ENCODE results near the gene LRP1B.

Gene LRP1B

DNA sequence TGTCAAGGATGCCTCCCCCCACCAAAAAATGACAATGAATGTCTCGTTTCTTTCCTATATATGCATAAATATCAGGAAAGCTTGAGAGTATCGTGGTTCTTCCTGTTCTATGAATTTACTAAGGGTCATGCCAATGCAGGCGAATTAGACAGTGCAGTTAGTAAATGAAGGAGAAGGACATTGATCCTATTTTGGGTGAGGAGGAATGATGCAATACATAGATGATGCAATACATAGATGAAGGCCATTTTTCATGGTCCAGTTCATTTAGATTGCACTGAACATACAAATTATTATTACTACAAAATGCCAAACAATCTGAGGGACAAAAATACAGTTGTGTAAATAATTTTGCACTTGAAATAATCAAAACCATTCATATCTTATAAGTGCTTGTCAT is 1265.0 kb downstream of the LRP1B start:
- DNase-seq = no peak

DNA sequence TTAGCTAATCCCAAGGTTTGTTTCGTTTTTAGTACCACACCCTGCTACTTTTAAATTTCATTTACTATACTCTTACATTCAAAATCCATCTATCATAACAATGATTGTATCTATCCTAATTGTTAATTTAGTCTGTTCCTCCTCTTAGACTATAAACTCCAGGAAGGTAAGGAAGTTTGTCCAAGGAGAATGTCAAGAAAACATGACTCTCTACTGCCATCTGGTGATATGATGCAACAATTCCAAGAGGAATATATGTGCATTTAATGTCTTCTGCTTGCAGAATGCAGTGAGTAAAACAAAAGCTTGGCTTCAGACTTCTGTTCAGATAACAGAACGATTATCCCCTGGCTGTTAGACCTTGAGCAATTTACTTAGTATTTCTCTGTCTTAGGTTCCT is 1267.1 kb downstream of the LRP1B start:
- DNase-seq = no peak

DNA sequence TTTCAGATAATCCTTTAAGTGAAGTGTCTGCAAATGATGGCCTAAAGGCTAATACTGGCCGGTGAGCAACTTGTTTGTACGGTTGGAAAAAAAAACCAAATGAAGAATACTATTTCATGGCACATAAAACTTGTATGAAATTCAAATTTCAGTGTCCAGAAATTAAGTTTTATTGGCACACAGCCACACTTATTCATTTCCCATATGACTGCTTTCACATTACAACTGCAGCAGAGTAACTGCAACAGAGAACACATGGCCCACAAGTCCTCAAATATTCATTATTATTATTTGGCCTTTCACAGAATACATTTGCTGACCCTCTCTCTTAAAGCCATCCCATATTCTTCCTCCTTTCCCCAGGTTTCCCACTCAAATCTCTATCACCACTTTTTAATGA is 1268.6 kb downstream of the LRP1B start:
- DNase-seq = no peak

DNA sequence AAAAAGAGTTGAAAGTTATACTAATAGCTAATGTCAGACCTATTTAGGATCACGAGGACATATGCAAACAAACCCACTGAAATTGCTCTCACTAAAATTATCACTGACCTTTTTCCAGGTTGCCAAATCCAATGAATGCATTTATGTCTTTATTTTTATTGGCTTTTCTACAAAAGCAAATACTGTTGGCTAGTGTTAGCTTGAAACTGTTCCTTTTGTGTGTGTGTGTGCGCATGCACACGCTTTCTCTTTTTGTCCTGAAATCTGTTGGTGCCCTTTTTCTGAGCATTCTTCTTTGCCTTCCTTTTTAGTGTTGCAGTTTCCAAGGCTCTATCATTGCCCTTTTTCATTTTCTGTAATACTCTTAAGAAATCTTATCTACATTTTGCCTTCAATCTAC is 1269.2 kb downstream of the LRP1B start:
- DNase-seq = no peak

DNA sequence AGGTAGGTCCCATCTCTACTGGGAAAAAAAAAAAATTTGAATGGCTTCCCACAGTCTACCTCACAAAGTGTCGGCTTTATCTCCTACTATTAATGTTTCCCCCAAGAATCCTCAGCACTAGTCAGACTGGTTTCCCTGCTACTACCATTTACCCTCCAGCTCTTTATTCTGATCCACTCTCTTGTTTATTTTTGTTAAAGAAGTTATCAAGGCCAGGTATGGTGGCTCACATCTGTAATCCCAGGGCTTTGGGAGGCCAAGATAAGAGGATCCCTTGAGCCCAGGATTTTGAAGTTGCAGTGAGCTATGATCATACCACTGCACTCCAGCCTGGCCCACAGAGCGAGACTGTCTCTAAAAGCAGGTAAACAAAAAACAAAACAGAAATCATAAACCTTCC is 1275.3 kb downstream of the LRP1B start:
- DNase-seq = no peak

DNA sequence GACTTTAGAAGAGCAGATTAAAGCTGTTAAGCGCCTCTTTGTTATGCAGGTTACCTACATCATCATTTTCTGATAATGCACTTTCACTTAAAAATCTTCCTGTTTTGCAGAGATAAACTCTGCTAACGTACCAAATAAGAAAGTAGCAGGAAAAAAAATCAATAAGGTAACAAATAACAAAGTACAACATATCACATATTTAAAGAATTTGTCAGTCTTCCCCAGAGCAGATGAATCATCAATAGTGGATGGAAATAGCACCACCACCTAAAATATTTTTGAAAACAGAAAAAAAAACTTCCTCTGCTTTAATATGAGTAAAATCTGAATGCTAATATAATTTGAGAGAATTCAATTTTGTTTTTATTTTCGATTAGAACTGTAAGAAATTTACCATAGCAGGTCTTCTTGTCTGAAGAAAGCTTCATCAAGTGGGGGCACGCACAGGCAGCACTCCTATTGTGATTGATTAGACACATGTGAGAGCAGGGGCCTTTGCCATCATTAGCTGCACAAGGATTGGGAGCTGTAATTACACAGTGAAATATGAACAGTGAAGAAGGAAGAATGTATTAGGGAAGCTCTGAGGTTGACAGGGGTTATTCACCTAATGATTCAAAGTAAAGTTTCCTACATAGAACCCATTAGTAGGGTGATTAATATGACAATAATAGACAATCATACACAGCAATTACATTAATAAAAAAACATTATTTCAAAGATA is 1279.4 kb downstream of the LRP1B start:
- no peak for DNase-seq

DNA sequence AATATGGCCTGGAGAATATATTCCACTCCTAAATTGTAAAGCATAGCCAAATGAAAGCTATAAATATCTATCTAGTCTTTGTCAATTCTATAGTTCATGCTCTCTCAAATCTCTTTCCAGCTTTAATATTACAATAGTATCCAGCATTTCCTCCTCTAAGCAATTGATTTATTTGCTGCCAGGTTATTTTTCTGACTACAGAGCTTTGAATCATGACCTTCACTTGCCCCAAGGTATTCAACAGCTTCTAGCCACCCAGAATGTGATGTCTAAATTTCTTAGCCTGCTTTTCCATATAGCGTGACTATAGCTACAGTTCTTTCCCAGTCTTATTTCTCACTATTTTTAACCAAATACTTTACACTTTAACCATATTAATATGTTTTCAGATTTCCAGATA is 1287.6 kb downstream of the LRP1B start:
- DNase-seq = no peak

DNA sequence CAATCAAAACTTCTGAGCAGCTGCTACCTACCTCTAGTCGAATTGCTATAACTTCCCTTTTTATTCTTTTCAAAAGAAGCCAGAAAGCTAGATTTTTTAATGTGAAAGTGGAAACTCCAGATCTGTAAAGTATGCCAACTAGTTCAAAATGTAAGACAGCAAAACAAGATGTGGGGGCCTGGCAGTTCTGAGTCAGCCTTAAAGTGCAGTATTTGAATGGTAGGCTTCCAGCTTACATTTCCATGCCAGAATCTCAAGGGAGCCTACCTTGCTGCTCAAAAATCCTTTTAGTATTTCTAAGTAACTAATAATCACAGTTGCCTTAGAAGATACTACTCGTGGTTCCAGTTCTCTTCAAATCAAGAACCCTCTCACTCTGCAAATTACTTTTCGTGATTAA is 1288.7 kb downstream of the LRP1B start:
- DNase-seq = no peak

DNA sequence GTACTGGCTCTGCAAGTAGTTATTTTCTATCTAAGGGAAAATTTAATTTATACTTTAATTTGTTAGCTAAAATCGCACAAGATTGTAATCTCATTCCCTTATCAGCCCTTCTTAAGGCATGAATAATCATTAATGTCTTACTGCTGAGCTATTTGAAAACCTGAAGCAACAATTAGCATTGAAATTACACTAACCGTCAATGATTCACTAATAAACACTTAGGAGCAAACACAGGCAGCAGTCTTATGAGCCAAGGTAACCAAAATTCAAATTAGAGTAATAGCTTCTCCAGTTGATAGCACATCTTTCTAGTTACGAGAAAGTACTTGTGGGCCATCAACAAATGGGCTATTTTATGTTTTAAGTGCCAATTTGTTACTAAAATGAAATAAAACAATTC is 1289.7 kb downstream of the LRP1B start:
- no peak for DNase-seq

DNA sequence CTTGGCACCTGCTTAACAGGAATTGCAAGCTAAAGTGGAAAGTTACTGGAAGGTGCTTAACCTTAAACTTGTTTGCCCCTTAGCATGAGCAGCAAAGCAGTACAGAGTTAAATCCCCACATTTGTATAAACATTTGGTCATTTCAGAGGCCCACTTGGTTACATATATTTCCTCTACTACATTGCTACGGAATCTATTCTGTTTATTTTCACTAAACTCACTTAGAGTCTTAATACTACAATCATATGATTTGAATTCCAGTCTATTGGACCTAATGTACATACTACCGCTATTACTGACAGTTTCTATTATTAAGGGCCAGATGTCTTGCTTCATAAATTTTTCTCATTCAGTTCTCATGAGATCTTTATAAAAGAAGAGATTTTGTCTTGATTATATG is 1294.0 kb downstream of the LRP1B start:
- no peak for DNase-seq

DNA sequence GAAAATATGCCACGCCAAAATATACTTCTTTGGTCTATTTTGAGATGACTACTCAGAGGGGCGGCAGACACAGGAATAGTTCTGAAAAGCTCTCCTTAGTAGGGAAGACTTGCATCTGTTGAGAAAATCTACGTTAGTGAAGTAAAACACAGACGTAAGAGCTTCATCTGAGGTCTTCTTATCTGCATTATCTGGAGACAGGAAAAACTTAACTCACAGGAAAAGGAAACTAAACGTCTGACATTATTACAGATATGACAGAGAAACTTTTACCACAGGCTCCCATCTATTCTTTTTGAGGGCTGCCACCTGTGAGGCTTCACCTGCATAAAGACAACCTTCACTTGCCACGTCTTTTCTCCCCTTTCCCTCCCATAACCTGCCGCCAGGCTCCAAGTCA is 1295.7 kb downstream of the LRP1B start:
- no peak for DNase-seq

DNA sequence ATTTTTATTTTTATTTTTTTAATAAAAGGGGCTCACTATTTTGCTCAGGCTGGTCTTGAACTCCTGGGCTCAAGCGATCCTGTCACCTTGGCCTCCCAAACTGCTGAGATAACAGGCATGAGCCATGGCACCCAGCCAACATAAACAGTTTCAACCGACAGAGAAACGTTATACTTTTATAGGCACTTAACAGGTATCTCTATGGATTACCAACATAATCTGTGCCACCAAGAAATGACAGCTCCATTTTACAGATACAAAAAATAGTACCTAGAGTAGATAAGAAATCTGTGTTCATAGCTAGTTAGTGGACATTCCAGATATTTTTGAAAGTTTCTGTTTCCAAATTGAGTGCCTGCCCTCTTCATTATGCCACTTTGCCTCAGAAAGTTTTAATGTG is 1316.7 kb downstream of the LRP1B start:
- DNase-seq = no peak

DNA sequence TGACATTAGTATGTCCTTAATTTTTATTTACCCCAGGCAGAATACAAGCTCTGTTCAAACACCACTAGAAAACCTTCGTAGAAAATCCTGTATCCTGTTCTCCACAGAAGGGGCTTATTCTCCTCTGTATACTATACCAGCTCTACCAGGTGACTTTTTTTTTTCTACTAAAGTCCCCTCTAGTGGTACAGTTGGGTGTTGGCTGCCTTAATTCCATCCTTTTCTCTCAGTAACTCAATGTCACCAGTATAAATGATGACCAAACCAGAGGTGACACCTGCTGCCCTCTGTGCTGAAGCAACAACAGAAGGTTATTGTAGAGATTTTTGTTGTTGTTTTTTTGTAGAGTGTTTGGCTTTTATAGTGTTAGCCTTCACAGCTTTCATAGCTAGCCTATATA is 1322.0 kb downstream of the LRP1B start:
- no peak for DNase-seq

DNA sequence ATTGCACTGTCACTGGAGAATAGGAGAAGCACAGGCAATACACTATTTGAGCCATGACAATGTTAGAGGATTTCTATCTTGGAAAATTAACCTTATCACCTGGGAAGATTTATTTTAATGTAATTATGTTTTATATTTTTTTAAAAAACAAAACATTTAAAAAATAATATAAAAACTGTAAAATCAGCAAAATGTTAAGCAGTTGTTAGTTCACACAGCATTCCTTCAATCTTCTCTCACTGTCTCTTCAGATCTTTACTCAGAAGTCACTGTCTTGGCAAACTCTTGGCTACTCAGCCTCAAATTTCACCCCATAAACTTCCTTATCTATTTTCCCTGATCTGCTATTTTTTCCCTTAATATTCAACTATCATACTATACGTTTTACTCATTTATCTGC is 1322.6 kb downstream of the LRP1B start:
- DNase-seq = no peak

DNA sequence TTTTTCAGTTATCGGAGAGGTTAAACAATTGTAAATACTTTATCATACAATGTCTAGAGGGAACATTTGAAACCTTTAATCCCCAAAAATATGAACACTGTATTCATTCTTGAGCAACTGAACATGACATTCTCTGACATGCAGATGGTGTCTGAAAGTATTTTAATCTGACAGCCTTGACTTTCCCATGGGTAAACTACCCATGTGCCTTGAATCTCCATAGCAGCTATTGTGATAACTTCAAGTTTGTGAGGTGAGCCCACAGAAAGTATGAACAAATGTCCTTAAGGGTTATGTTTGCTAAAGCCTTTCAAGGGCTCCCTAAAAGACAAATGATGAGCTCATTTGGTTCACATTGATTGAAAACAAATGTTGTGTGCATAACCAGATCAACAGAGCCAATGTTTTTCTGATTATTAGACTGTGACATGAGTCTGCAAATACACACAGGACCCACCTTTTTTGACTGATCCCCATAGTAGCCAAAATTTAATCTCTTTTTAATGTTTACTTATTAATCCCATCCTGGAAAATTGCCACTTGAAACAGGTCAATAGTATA is 1326.0 kb downstream of the LRP1B start:
- no peak for DNase-seq

DNA sequence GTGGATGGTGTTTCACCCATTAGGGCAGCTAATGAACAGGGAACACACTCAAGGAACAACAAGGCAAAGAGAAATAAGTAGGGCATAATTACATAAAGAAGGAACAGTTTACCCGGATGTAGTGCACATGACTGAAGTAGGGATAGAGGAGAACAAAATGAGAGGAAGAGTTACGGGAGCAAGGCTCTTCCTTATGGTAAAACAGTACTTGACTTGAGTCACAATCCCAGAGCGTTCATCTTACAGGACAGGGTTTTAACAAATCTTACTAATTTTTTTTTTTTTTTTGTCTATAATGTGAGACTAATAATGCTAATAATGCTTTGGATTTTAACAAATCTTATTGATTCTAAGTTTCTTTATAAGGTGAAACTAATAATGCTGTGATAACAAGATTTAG is 1329.5 kb downstream of the LRP1B start:
- no peak for DNase-seq

DNA sequence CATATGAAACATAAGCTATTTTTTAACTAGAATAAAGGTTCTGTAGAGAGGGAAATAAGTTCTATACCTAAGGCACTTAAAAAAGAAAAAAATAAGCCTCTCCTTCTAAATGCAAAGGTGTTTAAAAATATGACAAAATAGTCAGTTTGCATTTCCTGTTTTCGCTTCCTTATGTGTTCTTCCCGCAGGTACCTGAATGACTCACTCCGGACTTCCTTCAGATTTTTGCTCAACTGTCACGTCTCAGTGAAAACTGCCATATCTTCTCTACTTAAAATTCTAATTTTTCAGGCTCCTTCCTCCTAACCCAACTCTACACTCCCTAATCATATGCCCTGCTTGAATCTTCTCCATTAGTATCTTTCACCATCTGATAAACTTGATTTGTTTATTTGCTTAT is 1333.1 kb downstream of the LRP1B start:
- no peak for DNase-seq

DNA sequence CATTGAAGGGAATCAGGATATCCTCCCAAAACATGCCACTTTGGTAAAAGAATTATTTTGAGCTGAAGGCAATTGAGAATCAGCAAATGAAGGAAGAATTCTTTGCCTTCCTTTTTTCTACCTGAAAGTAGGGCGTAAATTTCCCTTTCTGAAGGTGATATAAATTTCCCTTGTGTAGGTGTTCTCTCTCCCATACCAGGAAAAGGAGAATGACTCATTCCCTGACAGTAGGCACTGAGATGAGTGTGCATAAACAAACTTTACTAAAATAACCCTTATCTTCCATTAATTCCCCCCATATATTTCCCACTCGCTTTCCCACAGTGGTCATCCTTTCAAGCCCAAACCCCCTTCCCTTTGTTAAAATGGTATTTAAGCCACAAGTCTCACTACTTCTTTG is 1339.0 kb downstream of the LRP1B start:
- DNase-seq = no peak

DNA sequence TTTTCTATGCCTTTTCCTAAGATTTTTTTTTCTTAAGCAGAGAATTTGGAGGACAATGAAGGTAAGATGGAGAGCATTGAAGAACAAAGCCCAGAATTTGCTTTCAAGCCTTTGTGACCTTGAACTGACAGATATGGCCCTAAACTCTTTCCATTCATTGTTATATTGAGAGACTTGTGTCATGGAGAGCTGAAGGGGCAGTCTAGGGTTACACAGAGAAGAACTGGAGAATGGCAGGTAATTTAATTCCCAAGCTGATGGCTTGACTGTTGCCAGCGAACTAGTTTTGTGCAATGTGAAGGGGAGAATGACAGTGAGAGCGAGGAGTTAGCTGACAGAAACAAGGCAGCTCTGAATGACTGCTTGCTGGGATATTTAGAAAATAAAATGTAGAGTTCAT is 1344.2 kb downstream of the LRP1B start:
- no peak for DNase-seq

DNA sequence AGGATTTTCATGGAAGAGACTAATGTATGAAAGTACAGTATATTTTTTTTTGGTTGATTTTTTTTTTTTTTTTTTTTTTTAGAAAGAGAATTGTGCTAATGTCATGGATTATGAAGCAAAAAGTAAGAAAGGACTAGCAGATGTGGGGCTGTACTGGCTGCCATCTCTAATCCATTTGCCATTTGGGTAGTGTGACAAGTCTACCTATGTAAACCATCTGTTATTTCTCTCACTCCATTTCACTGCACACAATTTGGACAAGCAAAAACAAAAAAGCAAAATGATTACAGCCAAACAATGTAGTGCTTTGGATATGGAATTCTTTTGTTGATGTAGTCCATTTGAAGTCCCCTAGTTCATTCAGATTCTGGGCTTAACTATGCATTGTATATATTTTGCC is 1355.4 kb downstream of the LRP1B start:
- DNase-seq = no peak

DNA sequence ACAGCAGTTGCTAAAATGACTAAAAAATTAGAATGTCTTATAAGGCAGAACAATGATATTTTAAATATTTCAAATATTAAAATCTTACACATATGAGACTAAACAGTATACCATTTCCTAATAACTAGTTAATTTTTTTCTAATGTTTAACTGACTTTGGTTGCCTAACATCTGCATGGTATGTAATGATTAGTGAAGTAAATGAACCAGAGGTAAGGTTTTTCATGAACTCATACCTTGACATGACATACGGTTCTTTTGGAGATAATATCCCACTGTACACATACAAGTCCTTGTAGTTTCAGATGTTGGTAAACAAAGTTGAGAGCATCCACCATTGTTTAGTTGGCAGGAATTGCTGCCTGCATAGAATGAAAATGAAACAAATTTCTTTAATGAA is 1360.2 kb downstream of the LRP1B start:
- no peak for DNase-seq

DNA sequence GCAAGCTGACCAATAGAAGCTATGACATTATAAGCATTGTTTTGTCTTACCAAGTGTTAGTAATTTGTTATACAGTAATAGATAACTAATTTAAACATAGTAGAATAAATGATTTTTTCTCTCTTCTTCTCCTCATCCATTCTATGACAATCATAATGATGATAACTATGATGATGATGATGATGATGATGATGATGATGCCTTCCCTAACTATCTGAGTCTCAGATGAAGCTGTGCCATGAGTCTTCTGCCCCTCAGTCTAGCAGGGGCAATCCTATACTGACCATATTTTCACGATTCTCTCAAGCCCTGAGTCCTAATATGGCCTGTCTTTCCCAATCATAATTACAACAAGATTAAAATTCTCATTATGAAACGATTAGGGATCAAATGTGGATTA is 1369.0 kb downstream of the LRP1B start:
- DNase-seq = no peak

DNA sequence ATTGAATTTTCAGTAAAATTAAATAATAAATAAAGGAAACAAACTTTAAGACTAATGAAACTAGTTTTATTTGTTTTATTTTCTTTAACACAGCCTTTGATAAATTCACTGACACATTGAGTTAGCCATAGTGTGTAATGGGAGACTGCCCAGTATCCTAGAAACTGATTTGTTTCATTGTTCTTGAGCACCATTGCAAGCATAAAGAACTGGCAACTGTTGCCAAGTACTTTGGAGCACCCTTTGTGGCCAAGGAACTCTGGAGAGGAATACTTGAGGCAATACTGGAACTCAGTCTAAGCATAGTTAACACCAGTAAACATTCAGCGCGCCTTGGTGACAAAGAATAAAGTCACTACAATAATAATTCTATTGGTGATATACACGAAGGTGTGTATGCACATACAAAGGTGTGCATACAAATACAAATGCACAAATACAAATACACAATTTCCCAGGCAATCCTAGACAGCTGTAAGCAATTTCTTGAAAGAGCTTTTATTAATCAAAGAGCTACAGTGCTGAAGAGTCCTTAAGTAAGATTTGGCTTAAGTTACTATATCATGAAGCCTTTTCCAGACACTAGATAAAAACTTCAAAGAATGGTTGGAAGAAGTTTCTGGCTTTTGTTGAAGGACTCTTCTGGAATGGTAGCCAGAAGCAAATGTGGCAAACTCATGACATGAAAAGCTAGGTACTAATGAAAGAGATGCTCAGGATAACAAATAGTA is 1371.2 kb downstream of the LRP1B start:
- DNase-seq = no peak

DNA sequence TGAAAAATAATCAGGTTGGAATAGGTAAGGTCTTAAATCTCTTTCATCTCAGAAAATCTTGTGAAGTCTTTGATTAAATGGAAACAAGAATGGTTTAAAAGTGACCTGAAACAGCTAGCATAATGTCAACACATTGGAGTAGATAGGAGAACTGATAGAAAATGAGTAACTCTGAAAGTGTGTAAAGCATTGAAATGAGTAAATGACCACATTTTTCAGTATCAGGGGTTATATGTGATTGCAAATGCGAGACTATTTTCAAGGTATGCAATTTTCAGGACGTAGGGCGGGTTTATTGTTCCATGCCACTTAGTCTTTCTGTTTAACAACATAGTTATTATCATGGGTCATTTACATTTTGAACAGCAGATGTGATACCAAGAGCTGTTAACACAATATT is 1383.2 kb downstream of the LRP1B start:
- no peak for DNase-seq

DNA sequence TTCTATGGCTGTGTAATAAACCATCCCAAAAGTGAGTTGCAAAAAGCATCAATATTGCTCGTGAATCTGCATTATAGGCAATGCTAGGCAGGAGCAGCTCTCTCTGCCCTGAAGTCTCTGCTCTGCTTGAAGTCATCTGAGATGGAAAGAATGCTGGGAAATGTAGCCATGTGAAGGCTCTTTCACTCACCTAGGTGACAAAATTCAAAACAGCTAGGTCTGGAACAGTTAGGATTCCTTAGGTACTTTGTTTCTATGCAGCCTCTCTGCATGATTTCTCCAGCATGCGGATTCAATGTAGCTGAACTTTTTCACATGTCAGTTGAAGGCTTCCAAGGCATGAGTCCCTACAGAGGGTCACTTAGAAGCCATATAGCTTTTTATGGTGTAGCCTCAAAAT is 1383.7 kb downstream of the LRP1B start:
- no peak for DNase-seq

Data from stimulated activated CD4-positive, alpha-beta T cell treated with anti-CD3 and anti-CD28 coated beads, Interleukin-2, amount 100 ng/mL, for 48 hours (primary cell).